IMR-90 (cell line): ENCODE results near the gene KMT2B. TPM values are rescaled to one million over a fixed set of nuclear protein-coding genes. Genes with fewer than 3 reads are reported as not detected.

Source experiments
- ATAC-seq: fragments of 200-7000 bp; cut with Tn5 transposase; 2 replicates; pipeline ENCODE4 v1.9.1; 2020; ENCODE audit warnings: low read depth, mild to moderate bottlenecking, moderate library complexity
- BruUV-seq: library from RNA; stranded (reverse); fragments of 400-500 nt; replicated peaks from 2 replicates; lab custom pipeline; 2021; lab: Mats Ljungman, UMichigan
- CTCF ChIA-PET: fragments of 300-600 bp; formaldehyde crosslinking; extraction: SDS; loops from one replicate; lab custom pipeline; 2021; ENCODE audit warnings: antibody characterized with exemption; lab: Yijun Ruan, JAX
- POLR2A ChIA-PET: fragments of 300-600 bp; sonication (Branson Sonifier 250); formaldehyde crosslinking; loops from one replicate; lab custom pipeline; 2022; ENCODE audit warnings: antibody characterized with exemption; ENCODE audit not compliant: unreplicated experiment; lab: Charles Lee
- DNase-seq: peaks from one replicate; pipeline ENCODE4 v3.0.0; 2013
- H2AFZ ChIP-seq: replicated peaks from 2 replicates; pipeline ENCODE3; 2013; ENCODE audit warnings: low read length, mild to moderate bottlenecking; ENCODE audit not compliant: poor library complexity
- H2AK5ac ChIP-seq: 2 replicates; pipeline ENCODE4 v1.6.1; 2013; ENCODE audit warnings: low read depth, low read length, inconsistent platforms
- H2AK9ac ChIP-seq: replicated peaks from 2 replicates; pipeline ENCODE3; 2013; ENCODE audit warnings: mild to moderate bottlenecking, low read depth, low read length, moderate library complexity; ENCODE audit not compliant: poor library complexity
- H2BK120ac ChIP-seq: 2 replicates; pipeline ENCODE4 v1.6.1; 2013; ENCODE audit warnings: low read depth, low read length, inconsistent platforms
- H2BK15ac ChIP-seq: 3 replicates; pipeline ENCODE4 v1.6.1; 2013; ENCODE audit warnings: low read depth, low read length, inconsistent platforms
- H2BK20ac ChIP-seq: 2 replicates; pipeline ENCODE4 v1.6.1; 2013; ENCODE audit warnings: low read depth, mild to moderate bottlenecking, inconsistent platforms, low read length, moderate library complexity
- H2BK5ac ChIP-seq: 2 replicates; pipeline ENCODE4 v1.6.1; 2013; ENCODE audit warnings: mild to moderate bottlenecking, low read depth, low read length, inconsistent platforms; ENCODE audit not compliant: poor library complexity, severe bottlenecking
- H3K14ac ChIP-seq: replicated peaks from 2 replicates; pipeline ENCODE4 v1.6.1; 2013; ENCODE audit warnings: low read depth, low read length, inconsistent platforms
- H3K18ac ChIP-seq: 2 replicates; pipeline ENCODE4 v1.6.1; 2013; ENCODE audit warnings: low read depth, low read length, control low read depth
- H3K23ac ChIP-seq: 2 replicates; pipeline ENCODE4 v1.6.1; 2013; ENCODE audit warnings: low read depth, low read length, inconsistent platforms
- H3K27ac ChIP-seq: 2 replicates; pipeline ENCODE4 v1.5.1; 2013; ENCODE audit warnings: mild to moderate bottlenecking, control low read depth, low read length; ENCODE audit not compliant: insufficient read depth
- H3K27me3 ChIP-seq: 2 replicates; pipeline ENCODE4 v1.6.1; 2013; ENCODE audit warnings: low read length; ENCODE audit not compliant: control insufficient read depth, insufficient read depth
- H3K36me3 ChIP-seq: 2 replicates; pipeline ENCODE4 v1.6.1; 2013; ENCODE audit warnings: low read length, mixed read lengths; ENCODE audit not compliant: control insufficient read depth, insufficient read depth
- H3K4ac ChIP-seq: 2 replicates; pipeline ENCODE4 v1.6.1; 2013; ENCODE audit warnings: low read depth, low read length, inconsistent platforms
- H3K4me1 ChIP-seq: 2 replicates; pipeline ENCODE4 v1.6.1; 2013; ENCODE audit warnings: low read length, mixed read lengths; ENCODE audit not compliant: control insufficient read depth, insufficient read depth
- H3K4me2 ChIP-seq: 2 replicates; pipeline ENCODE4 v1.6.1; 2013; ENCODE audit warnings: low read depth, mild to moderate bottlenecking, control low read depth, low read length, moderate library complexity
- H3K4me3 ChIP-seq: 2 replicates; pipeline ENCODE4 v1.5.1; 2013; ENCODE audit warnings: low read depth, mild to moderate bottlenecking, control low read depth, low read length, moderate library complexity; ENCODE audit not compliant: insufficient read depth
- H3K56ac ChIP-seq: 2 replicates; pipeline ENCODE4 v1.6.1; 2013; ENCODE audit warnings: low read length, inconsistent platforms; ENCODE audit not compliant: insufficient read depth; ENCODE audit errors: extremely low read depth
- H3K79me1 ChIP-seq, 2 experiments: 2 replicates each; pipeline ENCODE4 v1.6.1; 2013; ENCODE audit warnings: low read length in 2 of 2, inconsistent platforms in 1 of 2, low read depth in 1 of 2
- H3K9ac ChIP-seq: 2 replicates; pipeline ENCODE4 v1.6.1; 2013; ENCODE audit warnings: low read depth, low read length, control low read depth
- H3K9me1 ChIP-seq: 2 replicates; pipeline ENCODE4 v1.6.1; 2013; ENCODE audit warnings: low read length, inconsistent platforms; ENCODE audit not compliant: insufficient read depth
- H3K9me3 ChIP-seq: 2 replicates; pipeline ENCODE4 v1.6.1; 2013; ENCODE audit warnings: low read length; ENCODE audit not compliant: control insufficient read depth, insufficient read depth
- H4K20me1 ChIP-seq: 2 replicates; pipeline ENCODE4 v1.6.1; 2013; ENCODE audit warnings: low read length, inconsistent platforms; ENCODE audit not compliant: insufficient read depth
- H4K5ac ChIP-seq: 2 replicates; pipeline ENCODE4 v1.6.1; 2013; ENCODE audit warnings: mild to moderate bottlenecking, low read depth, low read length, control low read depth
- H4K8ac ChIP-seq, 2 experiments: 2 replicates each; pipeline ENCODE4 v1.6.1; 2013; ENCODE audit warnings: low read depth in 2 of 2, low read length in 2 of 2, control low read depth in 1 of 2, inconsistent platforms in 1 of 2
- H4K91ac ChIP-seq: 2 replicates; pipeline ENCODE4 v1.6.1; 2013; ENCODE audit warnings: low read depth, low read length, inconsistent platforms; ENCODE audit not compliant: insufficient read depth
- CEBPB ChIP-seq: IDR thresholded peaks from 2 replicates; pipeline ENCODE4 v1.6.1; 2012; ENCODE audit warnings: low read depth, low read length, improper control_type of control experiment
- CHD1 ChIP-seq: IDR thresholded peaks from 2 replicates; pipeline ENCODE4 v1.6.1; 2012; ENCODE audit warnings: low read depth, low read length, improper control_type of control experiment
- CTCF ChIP-seq: conservative IDR thresholded peaks from 2 replicates; pipeline ENCODE4 v1.5.1; 2012; ENCODE audit warnings: mild to moderate bottlenecking, low read depth, low read length, improper control_type of control experiment
- ELK1 ChIP-seq: fragments of 150-350 bp; IDR thresholded peaks from 2 replicates; pipeline ENCODE4 v1.6.1; 2016; ENCODE audit warnings: low read depth, mild to moderate bottlenecking, low read length, moderate library complexity, borderline replicate concordance
- FOS ChIP-seq: fragments of 150-350 bp; IDR thresholded peaks from 2 replicates; pipeline ENCODE4 v1.6.1; 2016; ENCODE audit warnings: low read depth, low read length
- MAFK ChIP-seq: IDR thresholded peaks from 2 replicates; pipeline ENCODE4 v1.6.1; 2012; ENCODE audit warnings: low read depth, low read length, improper control_type of control experiment
- MAZ ChIP-seq: IDR thresholded peaks from 2 replicates; pipeline ENCODE4 v1.6.1; 2012; ENCODE audit warnings: low read depth, mild to moderate bottlenecking, low read length, improper control_type of control experiment, moderate library complexity, borderline replicate concordance
- MXI1 ChIP-seq: IDR thresholded peaks from 2 replicates; pipeline ENCODE4 v1.6.1; 2012; ENCODE audit warnings: low read depth, mild to moderate bottlenecking, low read length, moderate library complexity, borderline replicate concordance
- NFE2L2 ChIP-seq: fragments of 150-350 bp; IDR thresholded peaks from 2 replicates; pipeline ENCODE4 v1.6.1; 2016; ENCODE audit warnings: low read depth, mild to moderate bottlenecking, low read length
- POLR2A ChIP-seq: IDR thresholded peaks from 2 replicates; pipeline ENCODE4 v1.6.1; 2012; ENCODE audit warnings: mild to moderate bottlenecking, low read depth, low read length
- RAD21 ChIP-seq: IDR thresholded peaks from 2 replicates; pipeline ENCODE4 v1.6.1; 2012; ENCODE audit warnings: low read length, improper control_type of control experiment
- RCOR1 ChIP-seq: IDR thresholded peaks from 2 replicates; pipeline ENCODE4 v1.6.1; 2012; ENCODE audit warnings: mild to moderate bottlenecking, low read length, improper control_type of control experiment; ENCODE audit not compliant: insufficient replicate concordance
- RFX5 ChIP-seq: IDR thresholded peaks from 2 replicates; pipeline ENCODE4 v1.8.0; 2012; ENCODE audit warnings: low read depth, mild to moderate bottlenecking, low read length, moderate library complexity
- SMC3 ChIP-seq: fragments of 150-350 bp; IDR thresholded peaks from 2 replicates; pipeline ENCODE4 v1.6.1; 2016; ENCODE audit warnings: low read depth, mild to moderate bottlenecking, antibody characterized with exemption, low read length, moderate library complexity
- WGBS, 2 experiments: methylation state at CpG; one replicate each; pipeline versions ENCODE4 v1.1.5 to v1.1.7; 2013; ENCODE audit warnings: missing lambda C conversion rate in 2 of 2; ENCODE audit not compliant: insufficient read length in 1 of 2; ENCODE audit errors: extremely low coverage in 2 of 2; 5-methylcytosine and 5-hydroxymethylcytosine counted together
- dilution Hi-C: fragments of 300-500 bp; cut with HindIII; formaldehyde crosslinking; loops from one replicate; pipeline ENCODE4 v1.14.3; 2018; ENCODE audit warnings: low sequenced_read_pairs; ENCODE audit not compliant: unreplicated experiment
- in situ Hi-C: fragments of 300-500 bp; cut with MboI; formaldehyde crosslinking; loops from 3 replicates; pipeline ENCODE4 v1.14.3; 2019; ENCODE audit warnings: low sequenced_read_pairs, inconsistent platforms, mixed read lengths
- intact Hi-C: fragments of 100-400 bp; cut with micrococcal nuclease; formaldehyde crosslinking; loops from 2 replicates; pipeline ENCODE4 v1.10.0; 2022
- polyA plus RNA-seq, 3 experiments: library from polyadenylated mRNA; depleted of rRNA; stranded (reverse); fragments of >200 nt; gene quantifications; 2 replicates each; pipeline ENCODE4 v1.2.3, GENCODE V29; 2012; ENCODE audit warnings: low replicate concordance in 1 of 3
- total RNA-seq: library from RNA; depleted of rRNA; stranded (reverse); fragments of >200 nt; gene quantifications from 2 replicates; pipeline ENCODE4 v1.2.3, GENCODE V29; 2012
- TF ChIP-seq, protein P1 (sequence below): fragments of 150-350 bp; IDR thresholded peaks from 2 replicates; pipeline ENCODE4 v1.6.1; 2017; ENCODE audit warnings: mild to moderate bottlenecking, antibody characterized with exemption, low read length, low read depth

KMT2B gene
- total and polyA plus RNA-seq, 2 of the 4 experiments (the other 2 are of a cell fraction): 3.0 to 30.7 TPM

DNA sequence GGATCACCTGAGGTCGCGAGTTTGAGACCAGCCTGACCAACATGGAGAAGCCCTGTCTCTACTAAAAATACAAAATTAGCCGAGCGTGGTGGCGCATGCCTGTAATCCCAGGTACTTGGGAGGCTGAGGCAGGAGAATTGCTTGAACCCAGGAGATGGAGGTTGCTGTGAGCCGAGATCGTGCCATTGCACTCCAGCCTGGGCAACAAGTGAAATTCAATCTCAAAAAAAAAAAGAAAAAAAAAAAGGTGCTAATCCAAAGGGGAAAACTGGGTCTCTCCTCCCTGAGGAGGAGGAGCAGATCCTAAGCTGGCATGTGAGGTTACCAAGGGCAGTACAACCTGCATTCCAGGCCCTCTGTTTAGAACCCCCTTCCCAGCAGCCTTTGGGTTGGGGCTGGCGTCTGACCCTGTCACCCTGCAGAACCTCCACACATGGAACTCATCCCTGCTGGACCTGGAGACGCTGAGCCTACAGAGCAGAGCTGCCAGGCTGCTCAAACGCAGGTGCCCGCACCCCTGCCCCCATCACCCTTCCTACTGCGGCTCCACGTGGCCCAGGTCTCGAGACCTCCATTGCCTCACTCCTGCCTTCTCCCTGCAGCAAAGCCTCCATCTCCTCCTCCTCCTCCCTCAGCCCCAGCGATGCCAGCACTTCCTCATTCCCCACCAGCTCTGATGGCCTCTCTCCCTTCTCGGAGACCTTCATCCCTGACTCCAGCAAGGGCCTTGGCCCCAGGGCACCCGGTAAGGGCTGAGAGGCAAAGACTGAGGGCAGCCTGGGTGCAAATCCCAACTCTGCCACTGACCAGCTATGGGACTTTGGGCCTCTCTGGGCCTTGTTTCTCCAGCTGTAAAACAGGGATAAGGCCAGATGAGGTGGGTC, 46.9 kb downstream of the KMT2B start:
- no TSS peak for BruUV-seq
- no peak for ATAC-seq
- Histone ChIP-seq H3K36me3 (peaks cover 28% of the 10 kb centered on the region), H3K4ac (no peak overlapping the region), H2AK9ac (no peak overlapping the region), H3K14ac (no peak overlapping the region), H3K4me2 (no peak overlapping the region), H3K4me3 (no peak overlapping the region), H3K4me1 (no peaks in the 10 kb centered on the region), H4K8ac (no peak overlapping the region), H2BK120ac (no peak overlapping the region), H2AK5ac (no peak overlapping the region), H4K5ac (no peak overlapping the region), H2AFZ (no peak overlapping the region), H4K91ac (no peak overlapping the region), H3K56ac (no peak overlapping the region), H2BK20ac (no peak overlapping the region), H3K9me1 (peaks cover 6% of the 10 kb centered on the region; the same call in 1 of the 2 replicates), H4K20me1 (no peaks in the 10 kb centered on the region; the same call in 1 of the 2 replicates), H3K9ac (no peak overlapping the region), H2BK15ac (no peak overlapping the region), H3K79me1 (peaks cover 11 to 14% of the 10 kb centered on the region in 2 experiments), H2BK5ac (no peak overlapping the region), H3K9me3 (no peaks in the 10 kb centered on the region), H3K27ac (no peak overlapping the region), H3K23ac (no peak overlapping the region), H3K18ac (no peak overlapping the region), H3K27me3 (no peaks in the 10 kb centered on the region)
- in situ Hi-C loops: no loop called here
- no peak for DNase-seq
- dilution Hi-C loops: no loop called here
- POLR2A ChIA-PET: no interaction called here
- CTCF ChIA-PET: no interaction called here
- 95% methylated on average over 8 of the region's 17 CpGs; no CpG with 5 or more reads in 1 of the 2 experiments for WGBS, 2 experiments
- intact Hi-C loops: no loop called here
- TF ChIP-seq MAFK: no peak
- TF ChIP-seq ELK1: no peak
- TF ChIP-seq RCOR1: no peak
- TF ChIP-seq NFE2L2: no peak
- no peak for TF ChIP-seq SMC3
- TF ChIP-seq CHD1: no peak
- no peak for TF ChIP-seq CEBPB
- TF ChIP-seq, protein P1, sequence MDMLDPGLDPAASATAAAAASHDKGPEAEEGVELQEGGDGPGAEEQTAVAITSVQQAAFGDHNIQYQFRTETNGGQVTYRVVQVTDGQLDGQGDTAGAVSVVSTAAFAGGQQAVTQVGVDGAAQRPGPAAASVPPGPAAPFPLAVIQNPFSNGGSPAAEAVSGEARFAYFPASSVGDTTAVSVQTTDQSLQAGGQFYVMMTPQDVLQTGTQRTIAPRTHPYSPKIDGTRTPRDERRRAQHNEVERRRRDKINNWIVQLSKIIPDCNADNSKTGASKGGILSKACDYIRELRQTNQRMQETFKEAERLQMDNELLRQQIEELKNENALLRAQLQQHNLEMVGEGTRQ: no peak
- no peak for TF ChIP-seq POLR2A
- no peak for TF ChIP-seq RAD21
- TF ChIP-seq MAZ: no peak
- TF ChIP-seq MXI1: no peak
- no peak for TF ChIP-seq FOS
- TF ChIP-seq RFX5: no peak
- no peak for TF ChIP-seq CTCF
